B cell (primary cell): ENCODE data around the gene PSMD10.

Source experiments
- CTCF ChIP-seq: fragments of 200-600 bp; IDR thresholded peaks from one replicate; pipeline ENCODE4 v1.8.0; 2022; ENCODE audit warnings: antibody characterized with exemption, mild to moderate bottlenecking
- EZH2 ChIP-seq: IDR thresholded peaks from 2 replicates; pipeline ENCODE4 v1.6.1; 2012; ENCODE audit warnings: borderline replicate concordance, low read depth, mild to moderate bottlenecking, moderate library complexity, low read length; ENCODE audit not compliant: insufficient read depth, poor library complexity, severe bottlenecking

- TF ChIP-seq CTCF, result no peak
- no peak for TF ChIP-seq EZH2
Measured at GRCh38 chrX:108123591-108124366, 32.4 kb upstream of the PSMD10 start.
